HCT116 (cell line): Measurements from ENCODE around the gene HLCS.

Experiments
- ATF3 ChIP-seq: IDR thresholded peaks from 2 replicates; pipeline ENCODE4 v1.6.1; 2012
- CTCF ChIP-seq, 3 experiments: fragments of 200-600 bp in 1 of 3; sonication (generic) in 1 of 3; IDR thresholded peaks in 2 of 3; conservative IDR thresholded peaks in 1 of 3; 2 replicates each; pipeline ENCODE4 v1.5.1; 2012 to 2017; ENCODE audit warnings: low read depth in 2 of 3, low read length in 2 of 3, antibody characterized with exemption in 1 of 3, borderline replicate concordance in 1 of 3, control low read depth in 1 of 3, mild to moderate bottlenecking in 1 of 3, mixed read lengths in 1 of 3, mixed run types in 1 of 3, moderate library complexity in 1 of 3; ENCODE audit not compliant: insufficient read depth in 1 of 3
- EZH2 ChIP-seq: fragments of 200-600 bp; sonication (generic); IDR thresholded peaks from 2 replicates; pipeline ENCODE4 v1.6.1; 2017; ENCODE audit warnings: antibody characterized with exemption, mixed run types
- EZH2phosphoT487 ChIP-seq: fragments of 200-600 bp; IDR thresholded peaks from 2 replicates; pipeline ENCODE4 v1.6.1; 2018; ENCODE audit warnings: antibody characterized with exemption, borderline replicate concordance
- MAX ChIP-seq: IDR thresholded peaks from 2 replicates; pipeline ENCODE4 v1.6.1; 2012
- POLR2A ChIP-seq: IDR thresholded peaks from 2 replicates; pipeline ENCODE4 v1.7.0; 2011; ENCODE audit warnings: borderline replicate concordance; ENCODE audit not compliant: insufficient read depth, insufficient read length; ENCODE audit errors: extremely low read depth
- REST ChIP-seq: IDR thresholded peaks from 2 replicates; pipeline ENCODE4 v1.6.1; 2012; ENCODE audit warnings: low read depth
- SIN3A ChIP-seq: IDR thresholded peaks from 2 replicates; pipeline ENCODE4 v1.6.1; 2012; ENCODE audit warnings: low read depth

GRCh38 chr21:36713746-36714145 is 252.7 kb downstream of the HLCS start:
- no peak for TF ChIP-seq REST
- no peak for TF ChIP-seq MAX
- TF ChIP-seq ATF3: no peak
- no peak for TF ChIP-seq EZH2
- no peak for TF ChIP-seq CTCF (IDR thresholded peaks at IDR 0.05 in 2 of 3, conservative IDR thresholded peaks at IDR 0.05 in 1 of 3; ENCODE audit: borderline replicate concordance in 1 of 3, insufficient read depth in 1 of 3, low read depth in 2 of 3, low read length in 2 of 3)
- no peak for TF ChIP-seq EZH2phosphoT487
- no peak for TF ChIP-seq SIN3A
- TF ChIP-seq POLR2A: no peak
